GM12878 (cell line): ENCODE results near the gene FSHB.

ENCODE experiments used
- BCLAF1 ChIP-seq: fragments of 450-650 bp; IDR thresholded peaks from 2 replicates; pipeline ENCODE4 v1.6.1; 2017; ENCODE audit warnings: antibody characterized with exemption, mild to moderate bottlenecking, moderate library complexity
- CTCF ChIP-seq, 3 experiments: IDR thresholded peaks in 2 of 3; conservative IDR thresholded peaks in 1 of 3; 2 replicates each; pipeline ENCODE4 v1.5.1; 2011; ENCODE audit warnings: low read depth in 3 of 3, low read length in 3 of 3, mild to moderate bottlenecking in 3 of 3, control low read depth in 2 of 3, moderate library complexity in 2 of 3, inconsistent platforms in 1 of 3, mixed read lengths in 1 of 3; ENCODE audit not compliant: control insufficient read depth in 2 of 3, insufficient read depth in 1 of 3; ENCODE audit errors: extremely low read depth in 1 of 3
- JUND ChIP-seq: IDR thresholded peaks from 2 replicates; pipeline ENCODE4 v1.6.1; 2012; ENCODE audit warnings: low read depth, mild to moderate bottlenecking, low read length, improper control_type of control experiment, moderate library complexity
- KLF5 ChIP-seq: fragments of 450-650 bp; IDR thresholded peaks from 2 replicates; pipeline ENCODE4 v1.6.1; 2014; ENCODE audit warnings: mild to moderate bottlenecking; ENCODE audit not compliant: partially characterized antibody
- MXI1 ChIP-seq: fragments of 150-350 bp; IDR thresholded peaks from 2 replicates; pipeline ENCODE4 v1.6.1; 2011; ENCODE audit warnings: low read depth, mild to moderate bottlenecking, inconsistent platforms, low read length, improper control_type of control experiment
- RELA ChIP-seq: fragments of 450-650 bp; IDR thresholded peaks from 2 replicates; pipeline ENCODE4 v1.8.0; 2014; ENCODE audit warnings: borderline replicate concordance; ENCODE audit not compliant: partially characterized antibody
- RFX5 ChIP-seq: IDR thresholded peaks from 2 replicates; pipeline ENCODE4 v1.6.1; 2011; ENCODE audit warnings: low read depth, low read length, improper control_type of control experiment
- ZBTB33 ChIP-seq: fragments of 450-650 bp; IDR thresholded peaks from 2 replicates; pipeline ENCODE4 v1.6.1; 2017; ENCODE audit warnings: mild to moderate bottlenecking

GRCh38 chr11:30216534-30216933 lies 14.3 kb upstream of the FSHB start:
- TF ChIP-seq ZBTB33 (no peak), MXI1 (no peak), CTCF (IDR thresholded peaks at IDR 0.05 in 2 of 3, conservative IDR thresholded peaks at IDR 0.05 in 1 of 3; ENCODE audit: control insufficient read depth in 2 of 3, extremely low read depth in 1 of 3, insufficient read depth in 1 of 3, low read depth in 3 of 3, low read length in 3 of 3) (no peak), JUND (no peak), KLF5 (no peak), RELA (no peak), BCLAF1 (no peak), RFX5 (no peak)
